HepG2 (cell line): Measurements from ENCODE around the gene WFDC1. TPM values are rescaled to one million over a fixed set of nuclear protein-coding genes. Genes with fewer than 3 reads are reported as not detected.

Experiments
- CEBPB ChIP-seq: IDR thresholded peaks from 2 replicates; pipeline ENCODE4 v1.6.1; 2011; ENCODE audit warnings: low read depth, low read length, improper control_type of control experiment, borderline replicate concordance
- GABPA ChIP-seq, 2 experiments: IDR thresholded peaks; 2 replicates each; pipeline ENCODE4 v1.6.1; 2011 to 2016; ENCODE audit warnings: low read depth in 2 of 2, low read length in 1 of 2, missing biosample characterization in 1 of 2, missing genetic modification characterization in 1 of 2
- GPN1 ChIP-seq: sonication (generic); formaldehyde crosslinking; IDR thresholded peaks from 2 replicates; pipeline ENCODE4 v1.5.1; 2020; ENCODE audit warnings: missing genetic modification reagents, borderline replicate concordance
- HHEX ChIP-seq: IDR thresholded peaks from 2 replicates; pipeline ENCODE4 v1.6.1; 2016; ENCODE audit warnings: control low read depth
- KLF16 ChIP-seq, 2 experiments: sonication (generic) in 1 of 2; formaldehyde crosslinking in 1 of 2; IDR thresholded peaks; 2 replicates each; pipeline versions ENCODE4 v1.6.1 to v1.8.0; 2016 to 2023; ENCODE audit warnings: missing genetic modification reagents in 2 of 2, missing compliant biosample characterization in 1 of 2
- MAFF ChIP-seq: IDR thresholded peaks from 2 replicates; pipeline ENCODE4 v1.6.1; 2011; ENCODE audit warnings: low read depth, low read length, improper control_type of control experiment
- NFE2L2 ChIP-seq: fragments of 150-350 bp; IDR thresholded peaks from 2 replicates; pipeline ENCODE4 v1.6.1; 2014; ENCODE audit warnings: low read length
- SALL1 ChIP-seq: sonication (generic); formaldehyde crosslinking; IDR thresholded peaks from 2 replicates; pipeline ENCODE4 v1.8.0; 2022; ENCODE audit warnings: mild to moderate bottlenecking, missing genetic modification reagents
- SMAD3 ChIP-seq: sonication (generic); formaldehyde crosslinking; IDR thresholded peaks from 2 replicates; pipeline ENCODE4 v1.4.0; 2020; ENCODE audit warnings: missing genetic modification reagents
- SNAPC2 ChIP-seq: sonication (generic); formaldehyde crosslinking; IDR thresholded peaks from 2 replicates; pipeline ENCODE4 v1.8.1; 2022; ENCODE audit warnings: mild to moderate bottlenecking, missing genetic modification reagents
- SP1 ChIP-seq, 2 experiments: fragments of 450-650 bp in 1 of 2; sonication (generic) in 1 of 2; formaldehyde crosslinking in 1 of 2; IDR thresholded peaks; 2 replicates each; pipeline versions ENCODE4 v1.4.0 to v1.6.1; 2016 to 2020; ENCODE audit warnings: missing genetic modification reagents in 1 of 2
- TARDBP ChIP-seq: sonication (generic); formaldehyde crosslinking; IDR thresholded peaks from 2 replicates; pipeline ENCODE4 v1.8.0; 2022; ENCODE audit warnings: mild to moderate bottlenecking, missing genetic modification reagents
- TEAD2 ChIP-seq: sonication (generic); formaldehyde crosslinking; IDR thresholded peaks from 2 replicates; pipeline ENCODE4 v1.9.0; 2021; ENCODE audit warnings: missing genetic modification reagents
- ZMAT5 ChIP-seq: sonication (generic); formaldehyde crosslinking; IDR thresholded peaks from 2 replicates; pipeline ENCODE4 v1.5.0; 2020; ENCODE audit warnings: mild to moderate bottlenecking, low read depth, missing genetic modification reagents, borderline replicate concordance
- ZNF138 ChIP-seq: sonication (generic); formaldehyde crosslinking; IDR thresholded peaks from 2 replicates; pipeline ENCODE4 v1.5.0; 2020; ENCODE audit warnings: mild to moderate bottlenecking, low read depth, missing genetic modification reagents
- ZNF281 ChIP-seq: sonication (generic); formaldehyde crosslinking; IDR thresholded peaks from 2 replicates; pipeline ENCODE4 v1.4.0; 2020; ENCODE audit warnings: missing genetic modification reagents, borderline replicate concordance
- ZNF777 ChIP-seq: sonication (generic); formaldehyde crosslinking; IDR thresholded peaks from 2 replicates; pipeline ENCODE4 v1.4.0; 2020; ENCODE audit warnings: missing genetic modification reagents
- ZSCAN25 ChIP-seq: sonication (generic); formaldehyde crosslinking; IDR thresholded peaks from 2 replicates; pipeline ENCODE4 v1.8.0; 2022; ENCODE audit warnings: mild to moderate bottlenecking, missing genetic modification reagents
- polyA plus RNA-seq, 8 experiments: library from polyadenylated mRNA; depleted of rRNA in 3 of 8; stranded (reverse) in 7 of 8; unstranded in 1 of 8; fragments of >200 nt; fragmentation: Illumina TruSeq in 4 of 8; extraction: Trizol in 4 of 8; gene quantifications; 2 replicates each; pipeline versions ENCODE4 v1.2.1 to v1.2.3, GENCODE V29; 2011 to 2016; ENCODE audit warnings: low read depth in 4 of 8, missing spikeins in 1 of 8, mixed read lengths in 1 of 8; ENCODE audit not compliant: insufficient read depth in 1 of 8
- total RNA-seq, 5 experiments: library from RNA; depleted of rRNA; stranded (reverse); fragments of >200 nt; fragmentation: Illumina TruSeq; extraction: Trizol; gene quantifications; 2 replicates each; pipeline ENCODE4 v1.2.3, GENCODE V29; 2016; ENCODE audit warnings: low read depth in 1 of 5
- TF ChIP-seq, protein P1 (sequence below): sonication (generic); formaldehyde crosslinking; IDR thresholded peaks from 2 replicates; pipeline ENCODE4 v1.8.0; 2022; ENCODE audit warnings: mild to moderate bottlenecking, missing genetic modification reagents, moderate library complexity
- TF ChIP-seq, protein P2 (sequence below): sonication (generic); formaldehyde crosslinking; IDR thresholded peaks from 2 replicates; pipeline ENCODE4 v1.8.1; 2022; ENCODE audit warnings: low read depth, mild to moderate bottlenecking, missing genetic modification reagents
- TF ChIP-seq, protein P3 (sequence below): sonication (generic); formaldehyde crosslinking; IDR thresholded peaks from 2 replicates; pipeline ENCODE4 v1.5.0; 2020; ENCODE audit warnings: mild to moderate bottlenecking, missing genetic modification reagents

WFDC1 gene
- total and polyA plus RNA-seq, 2 of the 13 experiments (the other 11 are each of a cell fraction or from before 2014, with no cell fraction given): not detected

- TF ChIP-seq ZNF281 (no peak), GPN1 (CRISPR knock-in tag) (no peak), ZMAT5 (no peak), HHEX (0 out of 2 replicates have a peak, but pooled peaks have one; percentile 8), NFE2L2 (no peak), SMAD3 (CRISPR knock-in tag) (no peak), GABPA (IDR thresholded peaks at IDR 0.05; ENCODE audit: low read depth, low read length) (no peak), GABPA (CRISPR knock-in tag; IDR thresholded peaks at IDR 0.05; ENCODE audit: low read depth) (no peak), SALL1 (CRISPR knock-in tag) (peak; percentile 28; the same call in 1 of the 2 replicates), KLF16 (CRISPR knock-in tag; IDR thresholded peaks at IDR 0.05) (no peak), SNAPC2 (CRISPR knock-in tag) (no peak), ZSCAN25 (CRISPR knock-in tag) (no peak), SP1 (IDR thresholded peaks at IDR 0.05) (no peak), SP1 (CRISPR knock-in tag; IDR thresholded peaks at IDR 0.05) (0 out of 2 replicates have a peak, but pooled peaks have one; percentile 20), MAFF (no peak), CEBPB (peak; percentile 97), ZNF777 (CRISPR knock-in tag) (no peak), TEAD2 (no peak), TARDBP (CRISPR knock-in tag) (peak; percentile 40; the same call in 1 of the 2 replicates), ZNF138 (CRISPR knock-in tag) (no peak)
- TF ChIP-seq, protein P1, sequence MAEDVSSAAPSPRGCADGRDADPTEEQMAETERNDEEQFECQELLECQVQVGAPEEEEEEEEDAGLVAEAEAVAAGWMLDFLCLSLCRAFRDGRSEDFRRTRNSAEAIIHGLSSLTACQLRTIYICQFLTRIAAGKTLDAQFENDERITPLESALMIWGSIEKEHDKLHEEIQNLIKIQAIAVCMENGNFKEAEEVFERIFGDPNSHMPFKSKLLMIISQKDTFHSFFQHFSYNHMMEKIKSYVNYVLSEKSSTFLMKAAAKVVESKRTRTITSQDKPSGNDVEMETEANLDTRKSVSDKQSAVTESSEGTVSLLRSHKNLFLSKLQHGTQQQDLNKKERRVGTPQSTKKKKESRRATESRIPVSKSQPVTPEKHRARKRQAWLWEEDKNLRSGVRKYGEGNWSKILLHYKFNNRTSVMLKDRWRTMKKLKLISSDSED (CRISPR knock-in tag): no peak
- TF ChIP-seq, protein P2, sequence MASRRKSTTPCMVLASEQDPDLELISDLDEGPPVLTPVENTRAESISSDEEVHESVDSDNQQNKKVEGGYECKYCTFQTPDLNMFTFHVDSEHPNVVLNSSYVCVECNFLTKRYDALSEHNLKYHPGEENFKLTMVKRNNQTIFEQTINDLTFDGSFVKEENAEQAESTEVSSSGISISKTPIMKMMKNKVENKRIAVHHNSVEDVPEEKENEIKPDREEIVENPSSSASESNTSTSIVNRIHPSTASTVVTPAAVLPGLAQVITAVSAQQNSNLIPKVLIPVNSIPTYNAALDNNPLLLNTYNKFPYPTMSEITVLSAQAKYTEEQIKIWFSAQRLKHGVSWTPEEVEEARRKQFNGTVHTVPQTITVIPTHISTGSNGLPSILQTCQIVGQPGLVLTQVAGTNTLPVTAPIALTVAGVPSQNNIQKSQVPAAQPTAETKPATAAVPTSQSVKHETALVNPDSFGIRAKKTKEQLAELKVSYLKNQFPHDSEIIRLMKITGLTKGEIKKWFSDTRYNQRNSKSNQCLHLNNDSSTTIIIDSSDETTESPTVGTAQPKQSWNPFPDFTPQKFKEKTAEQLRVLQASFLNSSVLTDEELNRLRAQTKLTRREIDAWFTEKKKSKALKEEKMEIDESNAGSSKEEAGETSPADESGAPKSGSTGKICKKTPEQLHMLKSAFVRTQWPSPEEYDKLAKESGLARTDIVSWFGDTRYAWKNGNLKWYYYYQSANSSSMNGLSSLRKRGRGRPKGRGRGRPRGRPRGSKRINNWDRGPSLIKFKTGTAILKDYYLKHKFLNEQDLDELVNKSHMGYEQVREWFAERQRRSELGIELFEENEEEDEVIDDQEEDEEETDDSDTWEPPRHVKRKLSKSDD: no peak
- TF ChIP-seq, protein P3, sequence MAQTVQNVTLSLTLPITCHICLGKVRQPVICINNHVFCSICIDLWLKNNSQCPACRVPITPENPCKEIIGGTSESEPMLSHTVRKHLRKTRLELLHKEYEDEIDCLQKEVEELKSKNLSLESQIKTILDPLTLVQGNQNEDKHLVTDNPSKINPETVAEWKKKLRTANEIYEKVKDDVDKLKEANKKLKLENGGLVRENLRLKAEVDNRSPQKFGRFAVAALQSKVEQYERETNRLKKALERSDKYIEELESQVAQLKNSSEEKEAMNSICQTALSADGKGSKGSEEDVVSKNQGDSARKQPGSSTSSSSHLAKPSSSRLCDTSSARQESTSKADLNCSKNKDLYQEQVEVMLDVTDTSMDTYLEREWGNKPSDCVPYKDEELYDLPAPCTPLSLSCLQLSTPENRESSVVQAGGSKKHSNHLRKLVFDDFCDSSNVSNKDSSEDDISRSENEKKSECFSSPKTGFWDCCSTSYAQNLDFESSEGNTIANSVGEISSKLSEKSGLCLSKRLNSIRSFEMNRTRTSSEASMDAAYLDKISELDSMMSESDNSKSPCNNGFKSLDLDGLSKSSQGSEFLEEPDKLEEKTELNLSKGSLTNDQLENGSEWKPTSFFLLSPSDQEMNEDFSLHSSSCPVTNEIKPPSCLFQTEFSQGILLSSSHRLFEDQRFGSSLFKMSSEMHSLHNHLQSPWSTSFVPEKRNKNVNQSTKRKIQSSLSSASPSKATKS: no peak
Observed at GRCh38 chr16:84284154-84284722, 10.4 kb upstream of the WFDC1 start (continued).
